ENCODE data around the gene ATF7IP2. TPM values are rescaled to one million over a fixed set of nuclear protein-coding genes. Genes with fewer than 3 reads are reported as not detected.

Gene ATF7IP2
- total RNA-seq, 1 experiment from 2014 or later: 7.4 TPM

DNA sequence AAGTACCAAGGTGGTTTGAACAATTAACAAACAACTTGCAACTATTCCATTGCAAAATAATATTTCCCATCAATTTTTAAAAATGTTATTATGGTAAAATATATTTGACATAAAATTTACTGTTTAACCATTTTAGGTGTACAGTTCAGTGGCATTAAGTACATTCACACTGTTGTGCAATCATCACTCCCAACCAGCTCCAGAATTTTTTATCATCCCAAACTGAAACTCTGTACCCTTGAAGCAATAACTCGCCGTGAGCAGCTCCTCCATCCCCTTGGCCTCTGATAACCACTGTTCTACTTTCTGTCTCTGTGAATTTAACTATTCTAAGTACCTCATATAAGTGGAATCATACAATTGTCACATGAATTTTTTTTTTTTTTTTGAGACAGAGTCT, 33.6 kb upstream of the ATF7IP2 start:
- Histone ChIP-seq H3K9ac (ENCODE audit: low read length) (no peak overlapping the region), H3K79me2 (ENCODE audit: insufficient read depth, low read length) (no peaks in the 10 kb centered on the region), H3K4me1 (ENCODE audit: control insufficient read depth in 1 of 2, insufficient read depth in 2 of 2, low read length in 2 of 2) (no peaks in the 10 kb centered on the region), H2AFZ (ENCODE audit: low read depth, low read length, poor library complexity, severe bottlenecking) (no peak overlapping the region), H3K27me3 (ENCODE audit: insufficient read depth, low read length) (no peaks in the 10 kb centered on the region), H3K4me2 (ENCODE audit: low read length) (no peak overlapping the region), H3K27ac (ENCODE audit: low read depth, low read length) (no peak overlapping the region), H4K20me1 (ENCODE audit: insufficient read depth) (no peaks in the 10 kb centered on the region), H3K36me3 (ENCODE audit: control insufficient read depth in 1 of 2, insufficient read depth in 2 of 2, low read length in 2 of 2) (no peaks in the 10 kb centered on the region), H3K4me3 (replicated peaks in 1 of 2; ENCODE audit: low read depth in 1 of 2, low read length in 2 of 2) (no peak overlapping the region), H3K9me3 (ENCODE audit: control insufficient read depth in 1 of 2, insufficient read depth in 1 of 2, low read depth in 1 of 2, low read length in 2 of 2) (no peaks in the 10 kb centered on the region), H3K9me2 (ENCODE audit: insufficient read depth) (no peaks in the 10 kb centered on the region)
- intact Hi-C loops (cut with micrococcal nuclease): no loop called here
- ATAC-seq: no peak
- ChIA-PET RAD21 (ENCODE audit: low non-redundant PET in 1 of 2, low total read pairs in 2 of 2, uncharacterized antibody in 2 of 2, unreplicated experiment in 2 of 2) (no interaction called here), CTCF (no interaction called here), POLR2A (no interaction called here)
- BruUV-seq (replicated peaks): no TSS peak
- TF ChIP-seq SP1 (IDR thresholded peaks at IDR 0.05; ENCODE audit: low read depth) (no peak), ZFX (IDR thresholded peaks at IDR 0.05) (no peak), FOSL1 (IDR thresholded peaks at IDR 0.05; ENCODE audit: low read depth) (no peak), YY1 (IDR thresholded peaks at IDR 0.05; ENCODE audit: extremely low read depth, insufficient replicate concordance, low read depth, low read length) (no peak), ZNF274 (IDR thresholded peaks at IDR 0.05; ENCODE audit: low read depth, low read length) (no peak), SRF (IDR thresholded peaks at IDR 0.05; ENCODE audit: low read depth) (no peak), ELF1 (IDR thresholded peaks at IDR 0.05; ENCODE audit: borderline replicate concordance, low read depth) (no peak), CEBPB (IDR thresholded peaks at IDR 0.05; ENCODE audit: low read depth) (no peak), JUND (IDR thresholded peaks at IDR 0.05) (no peak), EZH2phosphoT487 (IDR thresholded peaks at IDR 0.05; ENCODE audit: borderline replicate concordance) (no peak), CBX3 (IDR thresholded peaks at IDR 0.05; ENCODE audit: low read depth) (no peak), RAD21 (IDR thresholded peaks at IDR 0.05; ENCODE audit: low read depth) (no peak)
- TF ChIP-seq, protein P1, sequence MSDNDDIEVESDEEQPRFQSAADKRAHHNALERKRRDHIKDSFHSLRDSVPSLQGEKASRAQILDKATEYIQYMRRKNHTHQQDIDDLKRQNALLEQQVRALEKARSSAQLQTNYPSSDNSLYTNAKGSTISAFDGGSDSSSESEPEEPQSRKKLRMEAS (IDR thresholded peaks at IDR 0.05): no peak
- TF ChIP-seq, protein P2, sequence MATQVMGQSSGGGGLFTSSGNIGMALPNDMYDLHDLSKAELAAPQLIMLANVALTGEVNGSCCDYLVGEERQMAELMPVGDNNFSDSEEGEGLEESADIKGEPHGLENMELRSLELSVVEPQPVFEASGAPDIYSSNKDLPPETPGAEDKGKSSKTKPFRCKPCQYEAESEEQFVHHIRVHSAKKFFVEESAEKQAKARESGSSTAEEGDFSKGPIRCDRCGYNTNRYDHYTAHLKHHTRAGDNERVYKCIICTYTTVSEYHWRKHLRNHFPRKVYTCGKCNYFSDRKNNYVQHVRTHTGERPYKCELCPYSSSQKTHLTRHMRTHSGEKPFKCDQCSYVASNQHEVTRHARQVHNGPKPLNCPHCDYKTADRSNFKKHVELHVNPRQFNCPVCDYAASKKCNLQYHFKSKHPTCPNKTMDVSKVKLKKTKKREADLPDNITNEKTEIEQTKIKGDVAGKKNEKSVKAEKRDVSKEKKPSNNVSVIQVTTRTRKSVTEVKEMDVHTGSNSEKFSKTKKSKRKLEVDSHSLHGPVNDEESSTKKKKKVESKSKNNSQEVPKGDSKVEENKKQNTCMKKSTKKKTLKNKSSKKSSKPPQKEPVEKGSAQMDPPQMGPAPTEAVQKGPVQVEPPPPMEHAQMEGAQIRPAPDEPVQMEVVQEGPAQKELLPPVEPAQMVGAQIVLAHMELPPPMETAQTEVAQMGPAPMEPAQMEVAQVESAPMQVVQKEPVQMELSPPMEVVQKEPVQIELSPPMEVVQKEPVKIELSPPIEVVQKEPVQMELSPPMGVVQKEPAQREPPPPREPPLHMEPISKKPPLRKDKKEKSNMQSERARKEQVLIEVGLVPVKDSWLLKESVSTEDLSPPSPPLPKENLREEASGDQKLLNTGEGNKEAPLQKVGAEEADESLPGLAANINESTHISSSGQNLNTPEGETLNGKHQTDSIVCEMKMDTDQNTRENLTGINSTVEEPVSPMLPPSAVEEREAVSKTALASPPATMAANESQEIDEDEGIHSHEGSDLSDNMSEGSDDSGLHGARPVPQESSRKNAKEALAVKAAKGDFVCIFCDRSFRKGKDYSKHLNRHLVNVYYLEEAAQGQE (IDR thresholded peaks at IDR 0.05; ENCODE audit: low read depth): no peak
- TF ChIP-seq, protein P3, sequence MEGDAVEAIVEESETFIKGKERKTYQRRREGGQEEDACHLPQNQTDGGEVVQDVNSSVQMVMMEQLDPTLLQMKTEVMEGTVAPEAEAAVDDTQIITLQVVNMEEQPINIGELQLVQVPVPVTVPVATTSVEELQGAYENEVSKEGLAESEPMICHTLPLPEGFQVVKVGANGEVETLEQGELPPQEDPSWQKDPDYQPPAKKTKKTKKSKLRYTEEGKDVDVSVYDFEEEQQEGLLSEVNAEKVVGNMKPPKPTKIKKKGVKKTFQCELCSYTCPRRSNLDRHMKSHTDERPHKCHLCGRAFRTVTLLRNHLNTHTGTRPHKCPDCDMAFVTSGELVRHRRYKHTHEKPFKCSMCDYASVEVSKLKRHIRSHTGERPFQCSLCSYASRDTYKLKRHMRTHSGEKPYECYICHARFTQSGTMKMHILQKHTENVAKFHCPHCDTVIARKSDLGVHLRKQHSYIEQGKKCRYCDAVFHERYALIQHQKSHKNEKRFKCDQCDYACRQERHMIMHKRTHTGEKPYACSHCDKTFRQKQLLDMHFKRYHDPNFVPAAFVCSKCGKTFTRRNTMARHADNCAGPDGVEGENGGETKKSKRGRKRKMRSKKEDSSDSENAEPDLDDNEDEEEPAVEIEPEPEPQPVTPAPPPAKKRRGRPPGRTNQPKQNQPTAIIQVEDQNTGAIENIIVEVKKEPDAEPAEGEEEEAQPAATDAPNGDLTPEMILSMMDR (IDR thresholded peaks at IDR 0.05 in 2 of 3, conservative IDR thresholded peaks at IDR 0.05 in 1 of 3; ENCODE audit: borderline replicate concordance in 1 of 3, insufficient read depth in 1 of 3, low read depth in 2 of 3, low read length in 2 of 3): no peak
- no peak for DNase-seq (ENCODE audit: low read depth, low spot score)
